Activated CD8-positive, alpha-beta T cell treated with anti-CD3 and anti-CD28 coated beads for 36 hours (primary cell): ENCODE measurements around the gene ADAMTS17. TPM values are rescaled to one million over a fixed set of nuclear protein-coding genes. Genes with fewer than 3 reads are reported as not detected.

Source experiments
- ATAC-seq: fragments of 200-7000 bp; cut with Tn5 transposase; one replicate; pipeline ENCODE4 v1.10.0; 2021; ENCODE audit warnings: mild to moderate bottlenecking, moderate library complexity
- CTCF ChIA-PET: fragments of 350-600 bp; sonication (Branson Sonifier 250); formaldehyde crosslinking; loops from one replicate; lab custom pipeline; 2021; ENCODE audit warnings: antibody characterized with exemption; lab: Charles Lee
- POLR2A ChIA-PET: fragments of 350-600 bp; sonication (Branson Sonifier 250); formaldehyde crosslinking; loops from one replicate; lab custom pipeline; 2021; ENCODE audit warnings: antibody characterized with exemption; lab: Charles Lee
- DNase-seq: peaks from one replicate; pipeline ENCODE4 v3.0.0-alpha.2; 2020
- H3K27ac Mint-ChIP-seq: one replicate; pipeline ENCODE4 v1.8.0; 2021; ENCODE audit warnings: mild to moderate bottlenecking, mixed read lengths
- H3K27me3 Mint-ChIP-seq: one replicate; pipeline ENCODE4 v1.8.0; 2021; ENCODE audit warnings: mixed read lengths
- H3K36me3 Mint-ChIP-seq: one replicate; pipeline ENCODE4 v1.8.0; 2021; ENCODE audit warnings: low read depth, mixed read lengths
- H3K4me1 Mint-ChIP-seq: one replicate; pipeline ENCODE4 v1.8.0; 2021; ENCODE audit warnings: low read depth, mixed read lengths
- H3K4me3 Mint-ChIP-seq: one replicate; pipeline ENCODE4 v1.8.0; 2021; ENCODE audit warnings: mild to moderate bottlenecking, moderate library complexity, mixed read lengths
- H3K9me3 Mint-ChIP-seq: one replicate; pipeline ENCODE4 v1.8.0; 2021; ENCODE audit warnings: mixed read lengths
- CTCF ChIP-seq: fragments of 200-600 bp; IDR thresholded peaks from one replicate; pipeline ENCODE4 v1.8.0; 2022; ENCODE audit warnings: antibody characterized with exemption, mild to moderate bottlenecking
- intact Hi-C: fragments of 100-400 bp; cut with micrococcal nuclease; formaldehyde crosslinking; loops from one replicate; pipeline ENCODE4 v1.10.0; 2022
- total RNA-seq, 2 experiments: library from RNA; stranded (reverse); gene quantifications; one replicate each; pipeline ENCODE4 v1.2.3, GENCODE V29; 2021

The ADAMTS17 gene
- total RNA-seq, 2 experiments from 2014 or later = 0.60 to 1.5 TPM

GRCh38 chr15:100108846-100109245 is 232.9 kb downstream of the ADAMTS17 start:
- H3K27me3 Mint-ChIP-seq = no peaks in the 10 kb centered on the region
- no peak overlapping the region for H3K4me3 Mint-ChIP-seq
- intact Hi-C loops = no loop called here
- peaks cover 32% of the 10 kb centered on the region for H3K4me1 Mint-ChIP-seq
- H3K36me3 Mint-ChIP-seq = no peaks in the 10 kb centered on the region
- DNase-seq (no peak), ATAC-seq (no peak)
- H3K9me3 Mint-ChIP-seq = no peaks in the 10 kb centered on the region
- no peak for TF ChIP-seq CTCF
- H3K27ac Mint-ChIP-seq = no peak overlapping the region
- ChIA-PET POLR2A (no interaction called here), CTCF (interaction anchor here (0.9 to 1.0 kb wide), 2 partner anchors 232 to 241 kb away, joined by 3 read pairs; no protein-coding TSS in a partner anchor)

- POLR2A ChIA-PET = no interaction called here
Observed at GRCh38 chr15:100108346-100108745, 233.4 kb downstream of the ADAMTS17 start.

GRCh38 chr15:100107606-100108225 is 234.1 kb downstream of the ADAMTS17 start:
- no peak overlapping the region for H3K4me3 Mint-ChIP-seq
- peaks cover 30% of the 10 kb centered on the region for H3K4me1 Mint-ChIP-seq
- intact Hi-C loops = no loop called here
- no peaks in the 10 kb centered on the region for H3K27me3 Mint-ChIP-seq
- no peak for DNase-seq
- no peak for TF ChIP-seq CTCF
- no peak for ATAC-seq
- no peaks in the 10 kb centered on the region for H3K36me3 Mint-ChIP-seq
- POLR2A ChIA-PET = no interaction called here
- H3K27ac Mint-ChIP-seq = no peak overlapping the region
- H3K9me3 Mint-ChIP-seq = no peaks in the 10 kb centered on the region
- CTCF ChIA-PET = interaction anchor here (1.3 kb wide), 1 partner anchor 231 kb away, joined by 3 read pairs; no protein-coding TSS in a partner anchor

More at GRCh38 chr15:100108346-100108745, 233.4 kb downstream of the ADAMTS17 start:
- ATAC-seq (no peak), DNase-seq (no peak)
- TF ChIP-seq CTCF = no peak
- Mint-ChIP-seq H3K27me3 (no peaks in the 10 kb centered on the region), H3K4me1 (peaks cover 31% of the 10 kb centered on the region), H3K36me3 (no peaks in the 10 kb centered on the region), H3K4me3 (no peak overlapping the region), H3K9me3 (no peaks in the 10 kb centered on the region), H3K27ac (no peak overlapping the region)
- CTCF ChIA-PET = interaction anchor here (1.3 kb wide), 1 partner anchor 231 kb away, joined by 3 read pairs; no protein-coding TSS in a partner anchor
- intact Hi-C loops = no loop called here

GRCh38 chr15:100107151-100107550 is 234.6 kb downstream of the ADAMTS17 start:
- ATAC-seq (no peak), DNase-seq (no peak)
- ChIA-PET CTCF (interaction anchor here (1.3 kb wide), 1 partner anchor 232 kb away, joined by 3 read pairs; no protein-coding TSS in a partner anchor), POLR2A (no interaction called here)
- H3K4me1 Mint-ChIP-seq = peaks cover 27% of the 10 kb centered on the region
- no peak overlapping the region for H3K27ac Mint-ChIP-seq
- intact Hi-C loops = no loop called here
- no peaks in the 10 kb centered on the region for H3K27me3 Mint-ChIP-seq
- TF ChIP-seq CTCF = no peak
- no peaks in the 10 kb centered on the region for H3K9me3 Mint-ChIP-seq
- no peak overlapping the region for H3K4me3 Mint-ChIP-seq
- H3K36me3 Mint-ChIP-seq = no peaks in the 10 kb centered on the region

- DNase-seq (no peak), ATAC-seq (no peak)
- Mint-ChIP-seq H3K9me3 (no peaks in the 10 kb centered on the region), H3K27me3 (no peaks in the 10 kb centered on the region), H3K27ac (no peak overlapping the region), H3K36me3 (no peaks in the 10 kb centered on the region), H3K4me3 (no peak overlapping the region), H3K4me1 (peaks cover 23% of the 10 kb centered on the region)
- CTCF ChIA-PET = no interaction called here
- POLR2A ChIA-PET = no interaction called here
- no peak for TF ChIP-seq CTCF
- intact Hi-C loops = no loop called here
Observed at GRCh38 chr15:100106732-100107131, 235.0 kb downstream of the ADAMTS17 start.
